Erythroblast (primary cell): ENCODE data around the gene CDKN2A.
A peak's percentile ranks its signal among the peaks of the same experiment; 100 is the strongest.

ENCODE experiments used
- DNase-seq, 2 experiments: peaks; one replicate each; lab custom pipeline; 2025; lab: John Stamatoyannopoulos, UW
- GATA1 ChIP-seq: IDR thresholded peaks from 2 replicates; pipeline ENCODE4 v1.6.1; 2011; ENCODE audit warnings: low read depth, mild to moderate bottlenecking, control low read depth, low read length, moderate library complexity
- POLR2A ChIP-seq: IDR thresholded peaks from 2 replicates; pipeline ENCODE4 v1.6.1; 2011; ENCODE audit warnings: mild to moderate bottlenecking, low read length

The CDKN2A gene

GRCh38 chr9:21996858-21997257 is 2.7 kb upstream of the CDKN2A start:
- TF ChIP-seq GATA1 (no peak), POLR2A (no peak)
- DNase-seq, result peak in 1 of 2 experiments; percentile 11

GRCh38 chr9:21996438-21996837 is 2.2 kb upstream of the CDKN2A start:
- no peak for TF ChIP-seq GATA1
- TF ChIP-seq POLR2A, result no peak
- DNase-seq, result peak; percentile 22 to 26

- DNase-seq, result peak; percentile 69 to 70
- TF ChIP-seq POLR2A, result no peak
- TF ChIP-seq GATA1, result no peak
Observed at GRCh38 chr9:21995666-21996398, 1.6 kb upstream of the CDKN2A start.

- TF ChIP-seq GATA1, result no peak
- TF ChIP-seq POLR2A, result peak; percentile 73
- DNase-seq, result peak; percentile 87 to 90
Observed at GRCh38 chr9:21995006-21995665, 944 bp upstream of the CDKN2A start.

- DNase-seq, result peak; percentile 81 to 82
- TF ChIP-seq POLR2A (no peak), GATA1 (no peak)
Observed at GRCh38 chr9:21994556-21995005, 389 bp upstream of the CDKN2A start, which contains the start of gene CDKN2B-AS1. TSS of gene CDKN2B-AS1 (plus strand) at chr9:21994791.

- TF ChIP-seq GATA1, result no peak
- DNase-seq, result no peak
Observed at GRCh38 chr9:21993007-21993406, 1.2 kb downstream of the CDKN2A start.

GRCh38 chr9:21991072-21991959 is 2.9 kb downstream of the CDKN2A start:
- DNase-seq, result peak; percentile 7 to 13
- TF ChIP-seq GATA1 (no peak), POLR2A (no peak)

- no peak for TF ChIP-seq GATA1
- TF ChIP-seq POLR2A, result no peak
Observed at GRCh38 chr9:21989440-21990189, 4.6 kb downstream of the CDKN2A start.

GRCh38 chr9:21988056-21988990 is 5.9 kb downstream of the CDKN2A start:
- no peak for TF ChIP-seq POLR2A
- DNase-seq, result peak in 1 of 2 experiments; percentile 8

More at GRCh38 chr9:21989440-21990189, 4.6 kb downstream of the CDKN2A start:
- peak; percentile 27 to 31 for DNase-seq

GRCh38 chr9:21985964-21986667 is 8.1 kb downstream of the CDKN2A start:
- DNase-seq, result no peak
- TF ChIP-seq GATA1 (no peak), POLR2A (no peak)

GRCh38 chr9:21984101-21984500 is 10.1 kb downstream of the CDKN2A start:
- TF ChIP-seq GATA1 (no peak), POLR2A (no peak)
- no peak for DNase-seq
